Activated T-helper 2 cell treated with anti-CD3 and anti-CD28 coated beads, Interferon-gamma antibody, Interleukin-2, Interleukin-4, amounts not matched to agents 10 μg/mL and 5 μg/mL and 100 μg/mL, durations not matched to agents 14 hours and 24 hours and 36 hours (primary cell): ENCODE results near the gene SCGN. TPM values are rescaled to one million over a fixed set of nuclear protein-coding genes. Genes with fewer than 3 reads are reported as not detected.

Experiments used
- DNase-seq: peaks from one replicate; pipeline ENCODE4 v3.0.0; 2021; ENCODE audit warnings: low spot score
- H3K27ac Mint-ChIP-seq: one replicate; pipeline ENCODE4 v1.8.0; 2021; ENCODE audit warnings: mixed read lengths
- H3K27me3 Mint-ChIP-seq: one replicate; pipeline ENCODE4 v1.8.0; 2021; ENCODE audit warnings: low read depth, mixed read lengths
- H3K36me3 Mint-ChIP-seq: one replicate; pipeline ENCODE4 v1.8.0; 2021; ENCODE audit warnings: low read depth, mixed read lengths
- H3K4me1 Mint-ChIP-seq: one replicate; pipeline ENCODE4 v1.8.0; 2021; ENCODE audit warnings: low read depth, mixed read lengths
- H3K4me3 Mint-ChIP-seq: one replicate; pipeline ENCODE4 v1.8.0; 2021; ENCODE audit warnings: low read depth, mild to moderate bottlenecking, moderate library complexity, mixed read lengths
- H3K9me3 Mint-ChIP-seq: one replicate; pipeline ENCODE4 v1.8.0; 2021; ENCODE audit warnings: mixed read lengths
- intact Hi-C: fragments of 100-400 bp; cut with micrococcal nuclease; formaldehyde crosslinking; loops from one replicate; pipeline ENCODE4 v1.15.1; 2023
- total RNA-seq: library from RNA; stranded (reverse); gene quantifications from 2 replicates; pipeline ENCODE4 v1.2.3, GENCODE V29; 2022

SCGN gene
- total RNA-seq, 1 donor from 2014 or later = not detected

- Mint-ChIP-seq H3K9me3 (no peaks in the 10 kb centered on the region), H3K27me3 (peaks cover 38% of the 10 kb centered on the region), H3K4me3 (no peak overlapping the region), H3K27ac (no peak overlapping the region), H3K4me1 (no peaks in the 10 kb centered on the region), H3K36me3 (no peaks in the 10 kb centered on the region)
- no peak for DNase-seq
- intact Hi-C loops = no loop called here
These were observed 9.2 kb upstream of the SCGN start for GRCh38 chr6:25642667-25643328.

DNA sequence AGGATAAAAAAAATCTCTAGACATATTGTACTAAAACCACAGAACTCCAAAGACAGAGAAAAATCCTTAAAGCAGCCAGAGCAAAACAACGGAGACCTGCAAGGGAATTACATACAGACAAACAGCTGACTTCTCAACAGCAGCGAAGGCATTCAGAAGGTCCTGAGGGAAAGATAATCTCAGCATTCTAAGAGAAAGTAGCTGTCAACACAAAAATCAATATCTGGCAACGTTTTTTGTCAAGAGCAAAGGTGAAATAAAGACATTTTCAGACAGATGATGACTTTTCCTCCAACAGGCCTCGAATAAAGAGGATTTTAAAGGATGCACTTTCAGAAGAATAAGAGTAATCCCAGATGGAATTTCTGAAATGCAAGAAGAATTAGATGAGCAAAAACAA lies 6.1 kb upstream of the SCGN start:
- intact Hi-C loops = no loop called here
- no peaks in the 10 kb centered on the region for H3K36me3 Mint-ChIP-seq

DNA sequence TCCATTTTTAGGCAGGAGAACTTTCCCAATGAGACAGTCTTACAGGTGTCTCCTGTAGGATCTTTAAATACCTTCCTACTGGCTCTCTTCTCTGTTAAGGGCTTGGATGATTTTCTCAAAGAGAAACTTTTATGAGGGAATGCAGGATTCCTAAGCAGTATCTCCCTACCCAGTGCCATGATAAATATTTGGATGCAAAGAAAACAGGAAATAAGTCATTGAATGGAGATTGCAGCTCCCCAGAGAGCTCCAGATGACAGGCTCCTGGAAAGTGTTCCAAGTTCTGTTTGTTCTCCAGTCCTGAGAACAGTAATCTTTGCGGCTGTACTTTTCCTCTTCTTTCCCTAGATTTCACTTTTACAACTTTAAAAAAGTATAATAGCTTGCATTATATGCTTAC lies 2.4 kb upstream of the SCGN start:
- no peak overlapping the region for H3K4me3 Mint-ChIP-seq
- H3K27ac Mint-ChIP-seq = no peak overlapping the region
- H3K36me3 Mint-ChIP-seq = no peaks in the 10 kb centered on the region
- H3K4me1 Mint-ChIP-seq = no peaks in the 10 kb centered on the region
- intact Hi-C loops = no loop called here
- no peaks in the 10 kb centered on the region for H3K9me3 Mint-ChIP-seq
- H3K27me3 Mint-ChIP-seq = peaks cover 61% of the 10 kb centered on the region
- no peak for DNase-seq

More for the DNA sequence above, 6.1 kb upstream of the SCGN start:
- Mint-ChIP-seq H3K4me1 (no peaks in the 10 kb centered on the region), H3K27me3 (peaks cover 53% of the 10 kb centered on the region), H3K4me3 (no peak overlapping the region), H3K9me3 (no peaks in the 10 kb centered on the region), H3K27ac (no peak overlapping the region)
- DNase-seq = no peak

DNA sequence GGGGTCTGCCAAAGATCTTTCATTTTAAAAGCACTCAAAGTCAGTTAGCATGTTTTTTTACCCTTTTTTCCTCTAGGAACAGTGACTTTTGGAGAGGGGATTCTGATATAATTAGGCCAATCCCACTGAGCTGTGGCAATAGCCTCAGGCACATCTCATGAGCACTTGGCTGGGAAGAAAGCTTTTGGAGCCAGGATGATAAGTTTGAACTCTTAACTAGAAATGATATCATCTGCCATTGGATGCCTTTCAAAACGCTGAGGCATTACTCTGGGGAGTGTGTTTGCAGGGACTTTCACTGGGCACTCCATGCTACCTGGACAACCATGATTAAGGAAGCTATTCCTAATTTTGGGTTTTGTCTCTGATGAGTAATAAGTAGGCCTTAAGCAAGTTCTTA lies 3.7 kb downstream of the SCGN start:
- H3K36me3 Mint-ChIP-seq = no peaks in the 10 kb centered on the region
- H3K4me3 Mint-ChIP-seq = no peak overlapping the region
- DNase-seq = no peak
- peaks cover 30% of the 10 kb centered on the region for H3K27me3 Mint-ChIP-seq
- H3K27ac Mint-ChIP-seq = no peak overlapping the region
- intact Hi-C loops = no loop called here
- no peaks in the 10 kb centered on the region for H3K9me3 Mint-ChIP-seq
- peaks cover 4% of the 10 kb centered on the region for H3K4me1 Mint-ChIP-seq

DNA sequence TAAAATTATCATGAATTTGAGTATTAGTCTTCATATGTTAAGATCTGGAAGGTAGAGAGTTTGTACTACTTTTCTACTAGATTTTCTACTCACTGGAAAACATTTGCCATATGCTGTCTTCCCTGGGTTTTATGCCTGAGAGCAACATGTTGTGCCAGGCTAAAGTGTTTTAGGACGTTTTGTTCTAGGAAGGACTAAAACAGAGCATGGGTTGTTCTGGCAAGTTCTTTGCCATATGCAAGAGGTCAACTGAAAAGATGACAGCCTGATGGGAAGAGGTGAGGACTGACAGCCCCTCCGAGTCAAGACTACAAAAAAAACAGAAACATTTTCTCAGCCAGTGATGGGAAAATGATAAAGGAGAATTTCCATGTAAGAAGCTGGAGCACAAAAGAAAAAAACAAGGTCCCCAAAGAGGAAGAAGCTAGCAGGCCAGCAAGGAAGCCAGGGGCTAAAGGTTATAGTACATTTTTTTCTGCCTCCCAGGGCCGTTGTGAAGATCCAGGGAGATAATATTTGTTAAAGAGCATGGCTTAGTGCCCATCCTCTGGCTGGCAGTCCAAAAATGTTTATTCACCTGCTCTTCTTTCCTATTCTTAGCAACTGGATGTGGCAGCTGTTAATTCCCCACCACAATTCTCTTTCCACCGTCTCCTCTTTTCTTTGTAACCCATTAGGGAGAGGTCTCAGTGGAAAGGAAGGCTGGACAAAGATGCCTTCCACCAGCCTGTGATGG lies 7.8 kb downstream of the SCGN start:
- peaks cover 4% of the 10 kb centered on the region for H3K4me1 Mint-ChIP-seq
- H3K27ac Mint-ChIP-seq = no peak overlapping the region
- intact Hi-C loops = no loop called here
- no peaks in the 10 kb centered on the region for H3K9me3 Mint-ChIP-seq
- DNase-seq = no peak
- no peaks in the 10 kb centered on the region for H3K36me3 Mint-ChIP-seq
- H3K27me3 Mint-ChIP-seq = peaks cover 9% of the 10 kb centered on the region
- H3K4me3 Mint-ChIP-seq = no peak overlapping the region

DNA sequence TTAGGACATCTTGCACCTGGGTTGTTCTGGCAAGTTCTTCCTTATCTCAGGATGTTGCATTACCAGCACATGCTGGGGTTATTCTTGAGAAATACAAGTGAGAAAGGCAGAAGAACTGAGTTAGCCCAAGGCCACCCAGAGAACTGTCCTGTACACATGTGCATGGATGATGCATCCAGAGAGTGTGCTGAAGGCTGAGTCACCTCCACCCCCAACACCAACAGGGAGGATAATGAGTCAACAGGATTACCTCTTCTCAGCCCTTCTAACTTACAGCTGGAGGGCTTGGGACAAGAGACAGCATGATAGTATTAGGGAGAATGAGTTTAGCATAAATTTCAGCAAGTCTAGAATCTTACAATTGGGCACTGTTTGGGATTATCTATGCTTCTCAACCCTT lies 8.5 kb downstream of the SCGN start:
- H3K4me1 Mint-ChIP-seq = peaks cover 4% of the 10 kb centered on the region
- no peaks in the 10 kb centered on the region for H3K36me3 Mint-ChIP-seq
- no peak for DNase-seq
- intact Hi-C loops = no loop called here
- H3K27me3 Mint-ChIP-seq = peaks cover 5% of the 10 kb centered on the region
- H3K27ac Mint-ChIP-seq = no peak overlapping the region
- H3K4me3 Mint-ChIP-seq = no peak overlapping the region
- H3K9me3 Mint-ChIP-seq = no peaks in the 10 kb centered on the region

DNA sequence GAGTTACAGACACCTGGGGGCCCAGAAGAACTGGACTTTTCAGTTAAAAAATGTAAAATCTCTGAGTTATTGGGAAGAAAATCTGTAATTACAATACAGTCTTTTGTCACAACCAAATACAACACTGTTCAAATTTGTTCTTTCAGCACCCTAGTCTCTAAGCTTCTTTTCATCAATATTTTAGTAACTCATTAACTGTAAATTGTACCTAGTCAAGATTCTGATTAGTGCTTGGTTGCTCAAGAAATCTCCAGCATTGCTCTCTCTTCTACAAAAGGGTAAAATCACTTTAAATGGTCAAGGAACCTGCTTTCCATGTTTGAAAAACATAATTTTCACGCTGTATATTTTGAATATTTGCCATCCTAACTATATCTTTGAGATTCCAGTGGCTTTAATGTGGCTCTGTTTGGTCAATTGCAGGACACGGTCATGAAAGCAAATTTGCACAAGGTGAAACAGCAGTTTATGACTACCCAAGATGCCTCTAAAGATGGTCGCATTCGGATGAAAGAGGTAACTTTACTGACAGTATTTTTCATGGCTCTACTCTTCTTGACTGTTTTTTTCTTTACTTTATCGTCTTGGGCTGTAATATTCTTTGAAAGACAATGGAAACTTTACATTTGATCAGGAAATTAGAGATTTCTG lies 9.2 kb downstream of the SCGN start:
- intact Hi-C loops = no loop called here
- no peaks in the 10 kb centered on the region for H3K36me3 Mint-ChIP-seq
- H3K4me3 Mint-ChIP-seq = no peak overlapping the region
- peaks cover 4% of the 10 kb centered on the region for H3K4me1 Mint-ChIP-seq
- H3K27ac Mint-ChIP-seq = no peak overlapping the region
- no peak for DNase-seq
- no peaks in the 10 kb centered on the region for H3K9me3 Mint-ChIP-seq
- peaks cover 5% of the 10 kb centered on the region for H3K27me3 Mint-ChIP-seq

- no peak for DNase-seq
- peaks cover 2% of the 10 kb centered on the region for H3K4me1 Mint-ChIP-seq
- peaks cover 14% of the 10 kb centered on the region for H3K27me3 Mint-ChIP-seq
- no peak overlapping the region for H3K4me3 Mint-ChIP-seq
- H3K9me3 Mint-ChIP-seq = no peaks in the 10 kb centered on the region
- no peak overlapping the region for H3K27ac Mint-ChIP-seq
- H3K36me3 Mint-ChIP-seq = no peaks in the 10 kb centered on the region
- intact Hi-C loops = no loop called here
These were observed 13.4 kb downstream of the SCGN start for GRCh38 chr6:25665455-25665854.

GRCh38 chr6:25669413-25669812 lies 17.4 kb downstream of the SCGN start:
- H3K27me3 Mint-ChIP-seq = peaks cover 29% of the 10 kb centered on the region
- DNase-seq = no peak

GRCh38 chr6:25670208-25670607 lies 18.2 kb downstream of the SCGN start:
- peaks cover 27% of the 10 kb centered on the region for H3K27me3 Mint-ChIP-seq
- no peaks in the 10 kb centered on the region for H3K9me3 Mint-ChIP-seq
- no peak overlapping the region for H3K4me3 Mint-ChIP-seq
- no peaks in the 10 kb centered on the region for H3K36me3 Mint-ChIP-seq
- no peak overlapping the region for H3K27ac Mint-ChIP-seq
- peaks cover 1% of the 10 kb centered on the region for H3K4me1 Mint-ChIP-seq
- DNase-seq = no peak
- intact Hi-C loops = no loop called here

More at GRCh38 chr6:25669413-25669812, 17.4 kb downstream of the SCGN start:
- intact Hi-C loops = no loop called here
- H3K36me3 Mint-ChIP-seq = no peaks in the 10 kb centered on the region
- peaks cover 1% of the 10 kb centered on the region for H3K4me1 Mint-ChIP-seq
- H3K27ac Mint-ChIP-seq = no peak overlapping the region
- no peak overlapping the region for H3K4me3 Mint-ChIP-seq
- H3K9me3 Mint-ChIP-seq = no peaks in the 10 kb centered on the region

DNA sequence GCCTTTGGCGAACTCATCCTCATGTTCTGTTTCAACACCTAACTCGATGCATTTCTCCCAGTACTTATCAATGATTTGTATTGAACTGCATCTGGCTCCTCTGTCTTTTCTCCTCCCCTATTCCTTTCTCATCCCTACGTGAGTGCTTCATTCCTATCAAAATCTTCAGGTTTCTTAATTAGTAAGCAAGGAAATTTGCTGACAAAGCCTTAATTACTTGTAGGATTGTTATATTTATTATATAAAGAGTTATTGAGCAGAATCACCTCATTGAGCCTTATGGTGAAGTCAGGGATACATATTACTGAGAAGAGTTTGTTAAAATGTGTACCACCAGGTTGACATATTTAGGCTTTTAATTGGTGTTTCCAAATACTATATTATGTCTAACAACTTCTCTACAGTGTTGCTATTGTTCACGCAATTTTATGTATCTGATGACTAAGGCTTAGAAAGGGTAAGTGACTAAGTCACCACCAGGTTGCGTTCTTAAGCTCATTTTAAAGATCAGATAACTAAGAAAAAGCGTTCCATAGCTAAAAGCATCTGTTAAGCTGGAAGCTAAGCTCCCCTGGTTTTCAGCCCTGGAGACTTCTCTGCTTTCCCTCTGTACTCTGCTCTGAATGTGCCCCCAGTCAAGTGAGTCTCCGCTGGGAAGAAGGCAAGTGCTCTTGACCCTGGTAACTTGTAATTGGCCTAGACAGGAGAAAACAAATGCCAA lies 18.9 kb downstream of the SCGN start:
- peaks cover 1% of the 10 kb centered on the region for H3K4me1 Mint-ChIP-seq
- no peak overlapping the region for H3K4me3 Mint-ChIP-seq
- intact Hi-C loops = no loop called here
- no peak overlapping the region for H3K27ac Mint-ChIP-seq
- H3K36me3 Mint-ChIP-seq = no peaks in the 10 kb centered on the region
- DNase-seq = no peak
- H3K27me3 Mint-ChIP-seq = peaks cover 27% of the 10 kb centered on the region
- H3K9me3 Mint-ChIP-seq = no peaks in the 10 kb centered on the region

DNA sequence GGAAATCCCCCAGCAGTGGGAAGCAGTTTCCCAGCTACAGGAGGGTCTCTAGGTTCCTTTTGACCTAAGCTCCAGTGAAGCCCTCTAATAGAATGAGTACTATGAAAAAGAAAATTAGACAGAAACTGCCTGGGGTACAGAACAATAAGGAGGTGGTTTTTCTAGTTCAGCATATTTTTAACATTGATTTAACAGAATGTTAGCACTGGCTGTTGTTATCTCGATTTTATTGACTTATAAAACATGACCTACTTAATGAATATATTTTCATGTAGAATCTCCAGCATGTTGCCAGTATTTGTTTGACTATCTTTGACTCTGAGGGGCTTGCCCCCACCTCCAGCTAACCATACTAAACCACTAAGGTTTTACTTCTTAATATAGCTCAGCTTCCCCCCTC lies 19.6 kb downstream of the SCGN start:
- Mint-ChIP-seq H3K4me1 (peaks cover 1% of the 10 kb centered on the region), H3K27me3 (peaks cover 27% of the 10 kb centered on the region), H3K9me3 (no peaks in the 10 kb centered on the region), H3K27ac (no peak overlapping the region), H3K4me3 (no peak overlapping the region), H3K36me3 (no peaks in the 10 kb centered on the region)
- DNase-seq = no peak
- intact Hi-C loops = no loop called here

DNA sequence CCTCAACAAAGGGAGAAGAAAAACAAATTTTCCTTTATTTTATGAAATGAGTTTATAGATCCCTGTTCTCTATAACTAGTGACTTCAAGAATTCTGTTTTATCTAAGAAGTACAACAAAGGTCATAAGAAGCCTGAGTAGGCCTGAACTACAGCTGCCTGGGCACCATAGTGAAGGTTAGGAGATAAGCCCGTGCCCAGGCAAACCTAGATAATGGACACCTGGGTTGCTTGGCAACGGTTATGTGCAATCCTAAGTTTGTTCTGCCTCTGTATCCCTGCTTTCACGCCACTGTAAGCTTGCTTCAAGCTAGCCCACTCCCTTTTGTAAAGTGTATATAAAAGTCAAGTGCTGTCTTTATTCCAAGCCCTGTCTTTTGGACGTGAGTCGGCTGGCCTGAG lies 23.2 kb downstream of the SCGN start:
- Mint-ChIP-seq H3K9me3 (no peaks in the 10 kb centered on the region), H3K27ac (no peak overlapping the region), H3K27me3 (peaks cover 20% of the 10 kb centered on the region), H3K4me1 (peaks cover 1% of the 10 kb centered on the region), H3K36me3 (no peaks in the 10 kb centered on the region), H3K4me3 (no peak overlapping the region)
- DNase-seq = no peak
- intact Hi-C loops = no loop called here
